GM23338 (cell line): ENCODE results near the gene FABP6.
"Not testable (repeated sequence)": the region's sequence is repeated elsewhere in the genome, so short reads cannot be mapped to it uniquely, and the experiment has no call there.

Source experiments
- CREB1 ChIP-seq: fragments of 250-450 bp; sonication (Bioruptor Pico); IDR thresholded peaks from 2 replicates; pipeline ENCODE4 v1.5.0; 2020; ENCODE audit warnings: low read depth, mild to moderate bottlenecking, moderate library complexity
- EZH2 ChIP-seq: fragments of 200-600 bp; sonication (generic); IDR thresholded peaks from one replicate; pipeline ENCODE4 v1.8.0; 2017; ENCODE audit warnings: antibody characterized with exemption, mild to moderate bottlenecking, low read depth; ENCODE audit not compliant: unreplicated experiment
- EZH2phosphoT487 ChIP-seq: fragments of 200-600 bp; sonication (generic); IDR thresholded peaks from one replicate; pipeline ENCODE4 v1.8.1; 2018; ENCODE audit warnings: antibody characterized with exemption; ENCODE audit not compliant: unreplicated experiment
- JUNB ChIP-seq: IDR thresholded peaks from one replicate; pipeline ENCODE4 v1.6.1; 2016; ENCODE audit warnings: antibody characterized with exemption; ENCODE audit not compliant: unreplicated experiment
- NANOG ChIP-seq: IDR thresholded peaks from 2 replicates; pipeline ENCODE4 v1.6.1; 2016; ENCODE audit warnings: antibody characterized with exemption, borderline replicate concordance
- POLR2AphosphoS5 ChIP-seq: IDR thresholded peaks from 2 replicates; pipeline ENCODE4 v1.6.1; 2016; ENCODE audit warnings: antibody characterized with exemption, low read depth
- STAT1 ChIP-seq: IDR thresholded peaks from one replicate; pipeline ENCODE4 v1.6.1; 2016; ENCODE audit warnings: antibody characterized with exemption; ENCODE audit not compliant: unreplicated experiment
- ZNF114 ChIP-seq: fragments of 250-450 bp; sonication (Bioruptor Pico); IDR thresholded peaks from 2 replicates; pipeline ENCODE4 v1.5.0; 2020; ENCODE audit warnings: mild to moderate bottlenecking, moderate library complexity
- ZNF331 ChIP-seq: fragments of 250-450 bp; sonication (Bioruptor Pico); IDR thresholded peaks from 2 replicates; pipeline ENCODE4 v1.5.0; 2020; ENCODE audit warnings: low read depth, mild to moderate bottlenecking, moderate library complexity
- TF ChIP-seq, protein P1 (sequence below), 2 experiments: fragments of 200-600 bp in 1 of 2; sonication (generic) in 1 of 2; conservative IDR thresholded peaks; 2 replicates each; pipeline versions ENCODE4 v1.5.1 to v1.6.1; 2016 to 2017; ENCODE audit warnings: antibody characterized with exemption in 2 of 2, low read depth in 2 of 2, mild to moderate bottlenecking in 2 of 2, moderate library complexity in 1 of 2
- TF ChIP-seq, protein P2 (sequence below): IDR thresholded peaks from one replicate; pipeline ENCODE4 v1.6.1; 2018; ENCODE audit warnings: antibody characterized with exemption; ENCODE audit not compliant: unreplicated experiment
- TF ChIP-seq, protein P3 (sequence below): IDR thresholded peaks from 2 replicates; pipeline ENCODE4 v1.6.1; 2016; ENCODE audit warnings: antibody characterized with exemption
- TF ChIP-seq, protein P4 (sequence below): fragments of 250-450 bp; sonication (Bioruptor Pico); IDR thresholded peaks from 2 replicates; pipeline ENCODE4 v1.5.0; 2020; ENCODE audit warnings: mild to moderate bottlenecking, moderate library complexity

DNA sequence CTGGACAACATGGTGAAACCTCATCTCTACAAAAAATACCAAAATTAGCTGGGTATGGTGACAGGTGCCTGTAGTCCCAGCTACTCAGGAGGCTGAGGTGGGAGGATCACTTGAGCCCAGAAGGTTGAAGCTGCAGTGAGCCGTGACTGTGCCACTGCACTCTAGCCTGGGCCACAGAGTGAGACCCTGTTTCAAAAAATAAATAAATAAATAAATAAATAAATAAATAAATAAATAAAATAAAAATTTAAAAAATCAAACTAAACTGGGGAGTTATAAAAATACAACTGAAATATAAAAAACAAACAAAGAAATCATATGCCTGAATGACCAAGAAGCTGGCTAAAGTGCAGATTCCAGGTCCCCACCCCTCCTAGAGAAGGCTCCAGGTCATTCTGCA lies 20.3 kb downstream of the FABP6 start:
- not testable (repeated sequence) for TF ChIP-seq POLR2AphosphoS5; EZH2; EZH2phosphoT487; ZNF331 (CRISPR knock-in tag); JUNB; CREB1 (CRISPR knock-in tag); ZNF114 (CRISPR knock-in tag); NANOG; STAT1
- TF ChIP-seq, protein P1, sequence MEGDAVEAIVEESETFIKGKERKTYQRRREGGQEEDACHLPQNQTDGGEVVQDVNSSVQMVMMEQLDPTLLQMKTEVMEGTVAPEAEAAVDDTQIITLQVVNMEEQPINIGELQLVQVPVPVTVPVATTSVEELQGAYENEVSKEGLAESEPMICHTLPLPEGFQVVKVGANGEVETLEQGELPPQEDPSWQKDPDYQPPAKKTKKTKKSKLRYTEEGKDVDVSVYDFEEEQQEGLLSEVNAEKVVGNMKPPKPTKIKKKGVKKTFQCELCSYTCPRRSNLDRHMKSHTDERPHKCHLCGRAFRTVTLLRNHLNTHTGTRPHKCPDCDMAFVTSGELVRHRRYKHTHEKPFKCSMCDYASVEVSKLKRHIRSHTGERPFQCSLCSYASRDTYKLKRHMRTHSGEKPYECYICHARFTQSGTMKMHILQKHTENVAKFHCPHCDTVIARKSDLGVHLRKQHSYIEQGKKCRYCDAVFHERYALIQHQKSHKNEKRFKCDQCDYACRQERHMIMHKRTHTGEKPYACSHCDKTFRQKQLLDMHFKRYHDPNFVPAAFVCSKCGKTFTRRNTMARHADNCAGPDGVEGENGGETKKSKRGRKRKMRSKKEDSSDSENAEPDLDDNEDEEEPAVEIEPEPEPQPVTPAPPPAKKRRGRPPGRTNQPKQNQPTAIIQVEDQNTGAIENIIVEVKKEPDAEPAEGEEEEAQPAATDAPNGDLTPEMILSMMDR (conservative IDR thresholded peaks at IDR 0.05; ENCODE audit: low read depth in 2 of 2), result not testable (repeated sequence)
- TF ChIP-seq, protein P2, sequence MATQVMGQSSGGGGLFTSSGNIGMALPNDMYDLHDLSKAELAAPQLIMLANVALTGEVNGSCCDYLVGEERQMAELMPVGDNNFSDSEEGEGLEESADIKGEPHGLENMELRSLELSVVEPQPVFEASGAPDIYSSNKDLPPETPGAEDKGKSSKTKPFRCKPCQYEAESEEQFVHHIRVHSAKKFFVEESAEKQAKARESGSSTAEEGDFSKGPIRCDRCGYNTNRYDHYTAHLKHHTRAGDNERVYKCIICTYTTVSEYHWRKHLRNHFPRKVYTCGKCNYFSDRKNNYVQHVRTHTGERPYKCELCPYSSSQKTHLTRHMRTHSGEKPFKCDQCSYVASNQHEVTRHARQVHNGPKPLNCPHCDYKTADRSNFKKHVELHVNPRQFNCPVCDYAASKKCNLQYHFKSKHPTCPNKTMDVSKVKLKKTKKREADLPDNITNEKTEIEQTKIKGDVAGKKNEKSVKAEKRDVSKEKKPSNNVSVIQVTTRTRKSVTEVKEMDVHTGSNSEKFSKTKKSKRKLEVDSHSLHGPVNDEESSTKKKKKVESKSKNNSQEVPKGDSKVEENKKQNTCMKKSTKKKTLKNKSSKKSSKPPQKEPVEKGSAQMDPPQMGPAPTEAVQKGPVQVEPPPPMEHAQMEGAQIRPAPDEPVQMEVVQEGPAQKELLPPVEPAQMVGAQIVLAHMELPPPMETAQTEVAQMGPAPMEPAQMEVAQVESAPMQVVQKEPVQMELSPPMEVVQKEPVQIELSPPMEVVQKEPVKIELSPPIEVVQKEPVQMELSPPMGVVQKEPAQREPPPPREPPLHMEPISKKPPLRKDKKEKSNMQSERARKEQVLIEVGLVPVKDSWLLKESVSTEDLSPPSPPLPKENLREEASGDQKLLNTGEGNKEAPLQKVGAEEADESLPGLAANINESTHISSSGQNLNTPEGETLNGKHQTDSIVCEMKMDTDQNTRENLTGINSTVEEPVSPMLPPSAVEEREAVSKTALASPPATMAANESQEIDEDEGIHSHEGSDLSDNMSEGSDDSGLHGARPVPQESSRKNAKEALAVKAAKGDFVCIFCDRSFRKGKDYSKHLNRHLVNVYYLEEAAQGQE, result not testable (repeated sequence)
- TF ChIP-seq, protein P3, sequence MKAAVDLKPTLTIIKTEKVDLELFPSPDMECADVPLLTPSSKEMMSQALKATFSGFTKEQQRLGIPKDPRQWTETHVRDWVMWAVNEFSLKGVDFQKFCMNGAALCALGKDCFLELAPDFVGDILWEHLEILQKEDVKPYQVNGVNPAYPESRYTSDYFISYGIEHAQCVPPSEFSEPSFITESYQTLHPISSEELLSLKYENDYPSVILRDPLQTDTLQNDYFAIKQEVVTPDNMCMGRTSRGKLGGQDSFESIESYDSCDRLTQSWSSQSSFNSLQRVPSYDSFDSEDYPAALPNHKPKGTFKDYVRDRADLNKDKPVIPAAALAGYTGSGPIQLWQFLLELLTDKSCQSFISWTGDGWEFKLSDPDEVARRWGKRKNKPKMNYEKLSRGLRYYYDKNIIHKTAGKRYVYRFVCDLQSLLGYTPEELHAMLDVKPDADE, result not testable (repeated sequence)
- TF ChIP-seq, protein P4, sequence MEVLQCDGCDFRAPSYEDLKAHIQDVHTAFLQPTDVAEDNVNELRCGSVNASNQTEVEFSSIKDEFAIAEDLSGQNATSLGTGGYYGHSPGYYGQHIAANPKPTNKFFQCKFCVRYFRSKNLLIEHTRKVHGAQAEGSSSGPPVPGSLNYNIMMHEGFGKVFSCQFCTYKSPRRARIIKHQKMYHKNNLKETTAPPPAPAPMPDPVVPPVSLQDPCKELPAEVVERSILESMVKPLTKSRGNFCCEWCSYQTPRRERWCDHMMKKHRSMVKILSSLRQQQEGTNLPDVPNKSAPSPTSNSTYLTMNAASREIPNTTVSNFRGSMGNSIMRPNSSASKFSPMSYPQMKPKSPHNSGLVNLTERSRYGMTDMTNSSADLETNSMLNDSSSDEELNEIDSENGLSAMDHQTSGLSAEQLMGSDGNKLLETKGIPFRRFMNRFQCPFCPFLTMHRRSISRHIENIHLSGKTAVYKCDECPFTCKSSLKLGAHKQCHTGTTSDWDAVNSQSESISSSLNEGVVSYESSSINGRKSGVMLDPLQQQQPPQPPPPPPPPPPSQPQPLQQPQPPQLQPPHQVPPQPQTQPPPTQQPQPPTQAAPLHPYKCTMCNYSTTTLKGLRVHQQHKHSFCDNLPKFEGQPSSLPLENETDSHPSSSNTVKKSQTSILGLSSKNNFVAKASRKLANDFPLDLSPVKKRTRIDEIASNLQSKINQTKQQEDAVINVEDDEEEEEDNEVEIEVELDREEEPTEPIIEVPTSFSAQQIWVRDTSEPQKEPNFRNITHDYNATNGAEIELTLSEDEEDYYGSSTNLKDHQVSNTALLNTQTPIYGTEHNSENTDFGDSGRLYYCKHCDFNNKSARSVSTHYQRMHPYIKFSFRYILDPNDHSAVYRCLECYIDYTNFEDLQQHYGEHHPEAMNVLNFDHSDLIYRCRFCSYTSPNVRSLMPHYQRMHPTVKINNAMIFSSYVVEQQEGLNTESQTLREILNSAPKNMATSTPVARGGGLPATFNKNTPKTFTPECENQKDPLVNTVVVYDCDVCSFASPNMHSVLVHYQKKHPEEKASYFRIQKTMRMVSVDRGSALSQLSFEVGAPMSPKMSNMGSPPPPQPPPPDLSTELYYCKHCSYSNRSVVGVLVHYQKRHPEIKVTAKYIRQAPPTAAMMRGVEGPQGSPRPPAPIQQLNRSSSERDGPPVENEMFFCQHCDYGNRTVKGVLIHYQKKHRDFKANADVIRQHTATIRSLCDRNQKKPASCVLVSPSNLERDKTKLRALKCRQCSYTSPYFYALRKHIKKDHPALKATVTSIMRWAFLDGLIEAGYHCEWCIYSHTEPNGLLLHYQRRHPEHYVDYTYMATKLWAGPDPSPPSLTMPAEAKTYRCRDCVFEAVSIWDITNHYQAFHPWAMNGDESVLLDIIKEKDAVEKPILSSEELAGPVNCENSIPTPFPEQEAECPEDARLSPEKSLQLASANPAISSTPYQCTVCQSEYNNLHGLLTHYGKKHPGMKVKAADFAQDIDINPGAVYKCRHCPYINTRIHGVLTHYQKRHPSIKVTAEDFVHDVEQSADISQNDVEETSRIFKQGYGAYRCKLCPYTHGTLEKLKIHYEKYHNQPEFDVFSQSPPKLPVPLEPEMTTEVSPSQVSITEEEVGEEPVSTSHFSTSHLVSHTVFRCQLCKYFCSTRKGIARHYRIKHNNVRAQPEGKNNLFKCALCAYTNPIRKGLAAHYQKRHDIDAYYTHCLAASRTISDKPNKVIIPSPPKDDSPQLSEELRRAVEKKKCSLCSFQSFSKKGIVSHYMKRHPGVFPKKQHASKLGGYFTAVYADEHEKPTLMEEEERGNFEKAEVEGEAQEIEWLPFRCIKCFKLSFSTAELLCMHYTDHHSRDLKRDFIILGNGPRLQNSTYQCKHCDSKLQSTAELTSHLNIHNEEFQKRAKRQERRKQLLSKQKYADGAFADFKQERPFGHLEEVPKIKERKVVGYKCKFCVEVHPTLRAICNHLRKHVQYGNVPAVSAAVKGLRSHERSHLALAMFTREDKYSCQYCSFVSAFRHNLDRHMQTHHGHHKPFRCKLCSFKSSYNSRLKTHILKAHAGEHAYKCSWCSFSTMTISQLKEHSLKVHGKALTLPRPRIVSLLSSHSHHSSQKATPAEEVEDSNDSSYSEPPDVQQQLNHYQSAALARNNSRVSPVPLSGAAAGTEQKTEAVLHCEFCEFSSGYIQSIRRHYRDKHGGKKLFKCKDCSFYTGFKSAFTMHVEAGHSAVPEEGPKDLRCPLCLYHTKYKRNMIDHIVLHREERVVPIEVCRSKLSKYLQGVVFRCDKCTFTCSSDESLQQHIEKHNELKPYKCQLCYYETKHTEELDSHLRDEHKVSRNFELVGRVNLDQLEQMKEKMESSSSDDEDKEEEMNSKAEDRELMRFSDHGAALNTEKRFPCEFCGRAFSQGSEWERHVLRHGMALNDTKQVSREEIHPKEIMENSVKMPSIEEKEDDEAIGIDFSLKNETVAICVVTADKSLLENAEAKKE (CRISPR knock-in tag), result not testable (repeated sequence)
